Adipose tissue (tissue), 3 donors: ENCODE measurements around the gene TARBP1. TPM values are rescaled to one million over a fixed set of nuclear protein-coding genes. Genes with fewer than 3 reads are reported as not detected.

Experiments
- H3K27ac ChIP-seq: one replicate; pipeline ENCODE4 v1.5.1; 2013; ENCODE audit warnings: low read depth, low read length
- WGBS, 3 donors: extraction: QIAGEN DNeasy Blood & Tissue Kit; methylation state at CpG; one replicate each; pipeline ENCODE4 v1.1.7; 2013; 5-methylcytosine and 5-hydroxymethylcytosine counted together
- polyA plus RNA-seq, 3 donors: library from polyadenylated mRNA; stranded (reverse); fragments of 200-250 nt; gene quantifications; one replicate each; pipeline ENCODE4 v1.2.3, GENCODE V29; 2013
- donor health status: healthy with polysubstance abuse.
- donor health status: Bipolar disorder and iron deficiency.
- donor health status: healthy.

The TARBP1 gene
- polyA plus RNA-seq, 3 donors = 10.4 to 12.0 (median 11.0) TPM

- H3K27ac ChIP-seq = no peak overlapping the region
- WGBS, 3 donors = 96 to 98% (median 97%) methylated on average over 6 of the region's 6 CpGs
Measured at GRCh38 chr1:234466945-234467344, 12.0 kb downstream of the TARBP1 start.

GRCh38 chr1:234463749-234464148, 15.2 kb downstream of the TARBP1 start:
- no peak overlapping the region for H3K27ac ChIP-seq

GRCh38 chr1:234460652-234461051, 18.3 kb downstream of the TARBP1 start:
- H3K27ac ChIP-seq = no peak overlapping the region
- 96 to 99% (median 98%) methylated on average over 5 of the region's 5 CpGs for WGBS, 3 donors

GRCh38 chr1:234458352-234459017, 20.5 kb downstream of the TARBP1 start:
- no peak overlapping the region for H3K27ac ChIP-seq
- 66 to 92% (median 84%) methylated on average over 6 of the region's 6 CpGs for WGBS, 3 donors

GRCh38 chr1:234454926-234455325, 24.1 kb downstream of the TARBP1 start:
- no peak overlapping the region for H3K27ac ChIP-seq
- 66 to 91% (median 70%) methylated on average over 6 of the region's 6 CpGs for WGBS, 3 donors

- WGBS, 3 donors = 65 to 97% (median 94%) methylated on average over 2 of the region's 2 CpGs
- H3K27ac ChIP-seq = no peak overlapping the region
Measured at GRCh38 chr1:234452406-234452965, 26.5 kb downstream of the TARBP1 start.

GRCh38 chr1:234440348-234440747, 38.6 kb downstream of the TARBP1 start:
- 93 to 97% (median 95%) methylated on average over 3 of the region's 3 CpGs for WGBS, 3 donors
- H3K27ac ChIP-seq = no peak overlapping the region

GRCh38 chr1:234438579-234438978, 40.4 kb downstream of the TARBP1 start:
- WGBS, 3 donors = 94 to 96% (median 96%) methylated on average over 4 of the region's 4 CpGs

GRCh38 chr1:234437423-234438171, 41.4 kb downstream of the TARBP1 start:
- H3K27ac ChIP-seq = no peak overlapping the region
- WGBS, 3 donors = 50 to 82% (median 77%) methylated on average over 6 of the region's 6 CpGs

More at GRCh38 chr1:234438579-234438978, 40.4 kb downstream of the TARBP1 start:
- H3K27ac ChIP-seq = no peak overlapping the region

- 75 to 81% (median 79%) methylated on average over 8 of the region's 8 CpGs for WGBS, 3 donors
- H3K27ac ChIP-seq = no peak overlapping the region
Measured at GRCh38 chr1:234435620-234436019, 43.4 kb downstream of the TARBP1 start.

GRCh38 chr1:234434706-234435105, 44.3 kb downstream of the TARBP1 start:
- WGBS, 3 donors = 73 to 94% (median 93%) methylated on average over 2 of the region's 2 CpGs
- H3K27ac ChIP-seq = no peak overlapping the region

- WGBS, 3 donors = 75 to 100% (median 91%) methylated on average over 1 of the region's 1 CpG
Measured at GRCh38 chr1:234433563-234434285, 45.3 kb downstream of the TARBP1 start.

GRCh38 chr1:234431255-234431654, 47.7 kb downstream of the TARBP1 start:
- no peak overlapping the region for H3K27ac ChIP-seq
- WGBS, 3 donors = 67 to 86% (median 78%) methylated on average over 4 of the region's 4 CpGs

More at GRCh38 chr1:234433563-234434285, 45.3 kb downstream of the TARBP1 start:
- H3K27ac ChIP-seq = no peak overlapping the region

GRCh38 chr1:234430691-234431090, 48.3 kb downstream of the TARBP1 start:
- no peak overlapping the region for H3K27ac ChIP-seq
- 93 to 96% (median 96%) methylated on average over 5 of the region's 5 CpGs for WGBS, 3 donors

GRCh38 chr1:234429434-234429806, 49.6 kb downstream of the TARBP1 start:
- 62 to 74% (median 66%) methylated on average over 5 of the region's 5 CpGs for WGBS, 3 donors
- no peak overlapping the region for H3K27ac ChIP-seq

GRCh38 chr1:234427950-234428646, 50.9 kb downstream of the TARBP1 start:
- WGBS, 3 donors = 67 to 88% (median 87%) methylated on average over 8 of the region's 8 CpGs
- no peak overlapping the region for H3K27ac ChIP-seq

GRCh38 chr1:234413990-234414389, 65.0 kb downstream of the TARBP1 start:
- no peak overlapping the region for H3K27ac ChIP-seq
- WGBS, 3 donors = 89 to 93% (median 92%) methylated on average over 4 of the region's 4 CpGs

GRCh38 chr1:234413485-234413884, 65.5 kb downstream of the TARBP1 start:
- WGBS, 3 donors = 93 to 97% (median 94%) methylated on average over 9 of the region's 9 CpGs
- H3K27ac ChIP-seq = no peak overlapping the region
